Measurements from ENCODE around the gene DCXR. TPM values are rescaled to one million over a fixed set of nuclear protein-coding genes. Genes with fewer than 3 reads are reported as not detected.

DCXR gene
- total and polyA plus RNA-seq, 2 of the 13 experiments (the other 11 are each of a cell fraction or from before 2014, with no cell fraction given), result 287 to 311 TPM

DNA sequence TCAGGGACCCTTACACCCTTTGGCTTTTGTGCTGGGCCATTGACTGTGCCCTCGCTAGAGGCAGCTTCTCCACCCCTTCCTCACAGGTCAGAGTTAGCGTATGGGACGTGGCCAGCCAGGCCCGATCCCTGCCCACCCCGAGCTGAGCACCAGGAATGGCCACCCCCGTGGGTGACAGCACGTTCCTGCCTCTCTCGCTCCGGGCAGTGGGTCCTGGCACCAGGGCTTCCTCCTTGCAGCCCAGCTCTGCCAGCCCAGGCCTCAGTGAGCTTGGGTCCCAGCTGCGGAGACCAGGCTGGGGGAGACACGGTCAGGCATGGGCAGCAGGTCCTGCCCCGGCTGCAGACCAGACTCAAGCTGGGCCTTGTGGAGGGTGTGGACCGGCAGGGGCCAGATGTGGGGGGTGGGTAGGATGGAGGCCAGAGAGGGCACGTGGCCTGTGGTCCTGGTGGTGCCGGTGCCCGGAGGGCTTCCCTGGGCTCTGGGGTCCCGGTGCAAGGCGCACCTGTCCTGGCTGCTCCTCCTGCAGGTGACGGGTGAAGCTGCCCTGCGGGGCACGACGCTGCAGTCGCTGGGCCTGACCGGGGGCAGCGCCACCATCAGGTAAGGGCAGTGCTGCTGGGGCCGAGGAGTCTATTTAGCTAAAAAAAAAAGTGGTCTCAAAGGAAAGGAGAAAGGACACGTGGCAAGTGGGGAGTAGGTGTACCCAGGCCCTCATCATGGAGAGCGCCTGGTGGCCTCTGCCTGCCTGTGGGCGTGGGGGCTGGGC, 41.9 kb downstream of the DCXR start (continued):
- TF ChIP-seq, protein P1, sequence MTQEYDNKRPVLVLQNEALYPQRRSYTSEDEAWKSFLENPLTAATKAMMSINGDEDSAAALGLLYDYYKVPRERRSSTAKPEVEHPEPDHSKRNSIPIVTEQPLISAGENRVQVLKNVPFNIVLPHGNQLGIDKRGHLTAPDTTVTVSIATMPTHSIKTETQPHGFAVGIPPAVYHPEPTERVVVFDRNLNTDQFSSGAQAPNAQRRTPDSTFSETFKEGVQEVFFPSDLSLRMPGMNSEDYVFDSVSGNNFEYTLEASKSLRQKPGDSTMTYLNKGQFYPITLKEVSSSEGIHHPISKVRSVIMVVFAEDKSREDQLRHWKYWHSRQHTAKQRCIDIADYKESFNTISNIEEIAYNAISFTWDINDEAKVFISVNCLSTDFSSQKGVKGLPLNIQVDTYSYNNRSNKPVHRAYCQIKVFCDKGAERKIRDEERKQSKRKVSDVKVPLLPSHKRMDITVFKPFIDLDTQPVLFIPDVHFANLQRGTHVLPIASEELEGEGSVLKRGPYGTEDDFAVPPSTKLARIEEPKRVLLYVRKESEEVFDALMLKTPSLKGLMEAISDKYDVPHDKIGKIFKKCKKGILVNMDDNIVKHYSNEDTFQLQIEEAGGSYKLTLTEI (CRISPR knock-in tag; conservative IDR thresholded peaks at IDR 0.05), result no peak
- TF ChIP-seq, protein P2, sequence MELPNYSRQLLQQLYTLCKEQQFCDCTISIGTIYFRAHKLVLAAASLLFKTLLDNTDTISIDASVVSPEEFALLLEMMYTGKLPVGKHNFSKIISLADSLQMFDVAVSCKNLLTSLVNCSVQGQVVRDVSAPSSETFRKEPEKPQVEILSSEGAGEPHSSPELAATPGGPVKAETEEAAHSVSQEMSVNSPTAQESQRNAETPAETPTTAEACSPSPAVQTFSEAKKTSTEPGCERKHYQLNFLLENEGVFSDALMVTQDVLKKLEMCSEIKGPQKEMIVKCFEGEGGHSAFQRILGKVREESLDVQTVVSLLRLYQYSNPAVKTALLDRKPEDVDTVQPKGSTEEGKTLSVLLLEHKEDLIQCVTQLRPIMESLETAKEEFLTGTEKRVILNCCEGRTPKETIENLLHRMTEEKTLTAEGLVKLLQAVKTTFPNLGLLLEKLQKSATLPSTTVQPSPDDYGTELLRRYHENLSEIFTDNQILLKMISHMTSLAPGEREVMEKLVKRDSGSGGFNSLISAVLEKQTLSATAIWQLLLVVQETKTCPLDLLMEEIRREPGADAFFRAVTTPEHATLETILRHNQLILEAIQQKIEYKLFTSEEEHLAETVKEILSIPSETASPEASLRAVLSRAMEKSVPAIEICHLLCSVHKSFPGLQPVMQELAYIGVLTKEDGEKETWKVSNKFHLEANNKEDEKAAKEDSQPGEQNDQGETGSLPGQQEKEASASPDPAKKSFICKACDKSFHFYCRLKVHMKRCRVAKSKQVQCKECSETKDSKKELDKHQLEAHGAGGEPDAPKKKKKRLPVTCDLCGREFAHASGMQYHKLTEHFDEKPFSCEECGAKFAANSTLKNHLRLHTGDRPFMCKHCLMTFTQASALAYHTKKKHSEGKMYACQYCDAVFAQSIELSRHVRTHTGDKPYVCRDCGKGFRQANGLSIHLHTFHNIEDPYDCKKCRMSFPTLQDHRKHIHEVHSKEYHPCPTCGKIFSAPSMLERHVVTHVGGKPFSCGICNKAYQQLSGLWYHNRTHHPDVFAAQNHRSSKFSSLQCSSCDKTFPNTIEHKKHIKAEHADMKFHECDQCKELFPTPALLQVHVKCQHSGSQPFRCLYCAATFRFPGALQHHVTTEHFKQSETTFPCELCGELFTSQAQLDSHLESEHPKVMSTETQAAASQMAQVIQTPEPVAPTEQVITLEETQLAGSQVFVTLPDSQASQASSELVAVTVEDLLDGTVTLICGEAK (IDR thresholded peaks at IDR 0.05), result no peak
- TF ChIP-seq, protein P2 (CRISPR knock-in tag; IDR thresholded peaks at IDR 0.05), result peak; percentile 61; the same call in 1 of the 2 replicates
- peak; percentile 86 for TF ChIP-seq ZMAT3 (CRISPR knock-in tag; conservative IDR thresholded peaks at IDR 0.05)
- peak; percentile 36; the same call in 1 of the 2 replicates for TF ChIP-seq ZBTB38 (CRISPR knock-in tag; IDR thresholded peaks at IDR 0.05)
- TF ChIP-seq, protein P3, sequence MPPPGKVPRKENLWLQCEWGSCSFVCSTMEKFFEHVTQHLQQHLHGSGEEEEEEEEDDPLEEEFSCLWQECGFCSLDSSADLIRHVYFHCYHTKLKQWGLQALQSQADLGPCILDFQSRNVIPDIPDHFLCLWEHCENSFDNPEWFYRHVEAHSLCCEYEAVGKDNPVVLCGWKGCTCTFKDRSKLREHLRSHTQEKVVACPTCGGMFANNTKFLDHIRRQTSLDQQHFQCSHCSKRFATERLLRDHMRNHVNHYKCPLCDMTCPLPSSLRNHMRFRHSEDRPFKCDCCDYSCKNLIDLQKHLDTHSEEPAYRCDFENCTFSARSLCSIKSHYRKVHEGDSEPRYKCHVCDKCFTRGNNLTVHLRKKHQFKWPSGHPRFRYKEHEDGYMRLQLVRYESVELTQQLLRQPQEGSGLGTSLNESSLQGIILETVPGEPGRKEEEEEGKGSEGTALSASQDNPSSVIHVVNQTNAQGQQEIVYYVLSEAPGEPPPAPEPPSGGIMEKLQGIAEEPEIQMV (CRISPR knock-in tag; IDR thresholded peaks at IDR 0.05; ENCODE audit: low read depth), result no peak; the same call in 1 of the 2 replicates
- TF ChIP-seq ZNF160 (CRISPR knock-in tag; IDR thresholded peaks at IDR 0.05), result peak; percentile 81; the same call in 1 of the 2 replicates
- TF ChIP-seq, protein P4, sequence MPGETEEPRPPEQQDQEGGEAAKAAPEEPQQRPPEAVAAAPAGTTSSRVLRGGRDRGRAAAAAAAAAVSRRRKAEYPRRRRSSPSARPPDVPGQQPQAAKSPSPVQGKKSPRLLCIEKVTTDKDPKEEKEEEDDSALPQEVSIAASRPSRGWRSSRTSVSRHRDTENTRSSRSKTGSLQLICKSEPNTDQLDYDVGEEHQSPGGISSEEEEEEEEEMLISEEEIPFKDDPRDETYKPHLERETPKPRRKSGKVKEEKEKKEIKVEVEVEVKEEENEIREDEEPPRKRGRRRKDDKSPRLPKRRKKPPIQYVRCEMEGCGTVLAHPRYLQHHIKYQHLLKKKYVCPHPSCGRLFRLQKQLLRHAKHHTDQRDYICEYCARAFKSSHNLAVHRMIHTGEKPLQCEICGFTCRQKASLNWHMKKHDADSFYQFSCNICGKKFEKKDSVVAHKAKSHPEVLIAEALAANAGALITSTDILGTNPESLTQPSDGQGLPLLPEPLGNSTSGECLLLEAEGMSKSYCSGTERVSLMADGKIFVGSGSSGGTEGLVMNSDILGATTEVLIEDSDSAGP (CRISPR knock-in tag; IDR thresholded peaks at IDR 0.05; ENCODE audit: borderline replicate concordance), result peak; percentile 92; the same call in 1 of the 2 replicates
- TF ChIP-seq KDM3A (CRISPR knock-in tag; IDR thresholded peaks at IDR 0.05; ENCODE audit: low read depth), result no peak
- TF ChIP-seq RBM22 (optimal IDR thresholded peaks at IDR 0.05; ENCODE audit: low read length), result peak; percentile 96
- TF ChIP-seq MLLT10 (CRISPR knock-in tag; IDR thresholded peaks at IDR 0.05), result no peak; the same call in 1 of the 2 replicates
- TF ChIP-seq CAMTA2 (CRISPR knock-in tag; IDR thresholded peaks at IDR 0.05; ENCODE audit: borderline replicate concordance), result peak; percentile 81; the same call in 1 of the 2 replicates
- no peak for TF ChIP-seq MBD4 (IDR thresholded peaks at IDR 0.05; ENCODE audit: borderline replicate concordance, low read length)
- no peak for TF ChIP-seq NONO (IDR thresholded peaks at IDR 0.05)
- TF ChIP-seq NONO (CRISPR knock-in tag; conservative IDR thresholded peaks at IDR 0.05), result peak; percentile 90
